ENCODE measurements around the gene FIBP. TPM values are rescaled to one million over a fixed set of nuclear protein-coding genes. Genes with fewer than 3 reads are reported as not detected.

The FIBP gene
- total and polyA plus RNA-seq, 2 donors from 2014 or later: 58.0 to 105 TPM

- no peak for FAIRE-seq
- Histone ChIP-seq H3K27me3 (ENCODE audit: control insufficient read depth, insufficient read depth, low read length) (peaks cover 17% of the 10 kb centered on the region), H3K9me3 (ENCODE audit: control insufficient read depth in 2 of 3, insufficient read depth in 1 of 3, low read length in 3 of 3) (no peaks in the 10 kb centered on the region), H3K4me1 (ENCODE audit: control insufficient read depth in 2 of 3, insufficient read depth in 2 of 3, low read depth in 1 of 3, low read length in 3 of 3) (peaks cover 0 to 6% (median 3%) of the 10 kb centered on the region in 3 donors), H3K9ac (ENCODE audit: low read length in 3 of 3) (no peak overlapping the region), H3K4me3 (ENCODE audit: low read length in 3 of 3) (peak overlapping the region in 1 of 3 donors; percentile 47), H3K27ac (ENCODE audit: low read depth in 2 of 2, low read length in 2 of 2) (no peak overlapping the region), H3K36me3 (ENCODE audit: control insufficient read depth in 2 of 3, insufficient read depth in 3 of 3, low read length in 3 of 3) (no peaks in the 10 kb centered on the region)
- no peak for DNase-seq
- intact Hi-C loops (cut with DNase I): no loop called here
- no peak for TF ChIP-seq CTCF (IDR thresholded peaks at IDR 0.05; ENCODE audit: borderline replicate concordance, extremely low read depth, insufficient read depth)
These were observed 12.6 kb upstream of the FIBP start for GRCh38 chr11:65900899-65901180.

GRCh38 chr11:65900125-65900898 is 12.0 kb upstream of the FIBP start, which contains the start of gene FOSL1:
FOSL1 (minus strand) TSS chr11:65900388; CDS start chr11:65900339, 49 bp downstream.
- H3K4me1 ChIP-seq (ENCODE audit: control insufficient read depth in 2 of 3, insufficient read depth in 2 of 3, low read depth in 1 of 3, low read length in 3 of 3): peaks cover 0 to 6% (median 3%) of the 10 kb centered on the region in 3 donors
- TF ChIP-seq CTCF (IDR thresholded peaks at IDR 0.05; ENCODE audit: borderline replicate concordance, extremely low read depth, insufficient read depth): no peak
- H3K9me3 ChIP-seq (ENCODE audit: control insufficient read depth in 2 of 3, insufficient read depth in 1 of 3, low read length in 3 of 3): no peaks in the 10 kb centered on the region
- DNase-seq (peak; percentile 73 to 96 (median 80)), FAIRE-seq (no peak)
- peak within 1 kb of the TSS in 1 of 3 donors; percentile 47 for H3K4me3 ChIP-seq (ENCODE audit: low read length in 3 of 3)
- peaks cover 17% of the 10 kb centered on the region for H3K27me3 ChIP-seq (ENCODE audit: control insufficient read depth, insufficient read depth, low read length)
- intact Hi-C loops (cut with DNase I): no loop called here
- H3K27ac ChIP-seq (ENCODE audit: low read depth in 2 of 2, low read length in 2 of 2): no peak within 1 kb of the TSS
- peak within 1 kb of the TSS in 1 of 3 donors; percentile 26 for H3K9ac ChIP-seq (ENCODE audit: low read length in 3 of 3)
- H3K36me3 ChIP-seq (ENCODE audit: control insufficient read depth in 2 of 3, insufficient read depth in 3 of 3, low read length in 3 of 3): no peaks in the 10 kb centered on the region

DNA sequence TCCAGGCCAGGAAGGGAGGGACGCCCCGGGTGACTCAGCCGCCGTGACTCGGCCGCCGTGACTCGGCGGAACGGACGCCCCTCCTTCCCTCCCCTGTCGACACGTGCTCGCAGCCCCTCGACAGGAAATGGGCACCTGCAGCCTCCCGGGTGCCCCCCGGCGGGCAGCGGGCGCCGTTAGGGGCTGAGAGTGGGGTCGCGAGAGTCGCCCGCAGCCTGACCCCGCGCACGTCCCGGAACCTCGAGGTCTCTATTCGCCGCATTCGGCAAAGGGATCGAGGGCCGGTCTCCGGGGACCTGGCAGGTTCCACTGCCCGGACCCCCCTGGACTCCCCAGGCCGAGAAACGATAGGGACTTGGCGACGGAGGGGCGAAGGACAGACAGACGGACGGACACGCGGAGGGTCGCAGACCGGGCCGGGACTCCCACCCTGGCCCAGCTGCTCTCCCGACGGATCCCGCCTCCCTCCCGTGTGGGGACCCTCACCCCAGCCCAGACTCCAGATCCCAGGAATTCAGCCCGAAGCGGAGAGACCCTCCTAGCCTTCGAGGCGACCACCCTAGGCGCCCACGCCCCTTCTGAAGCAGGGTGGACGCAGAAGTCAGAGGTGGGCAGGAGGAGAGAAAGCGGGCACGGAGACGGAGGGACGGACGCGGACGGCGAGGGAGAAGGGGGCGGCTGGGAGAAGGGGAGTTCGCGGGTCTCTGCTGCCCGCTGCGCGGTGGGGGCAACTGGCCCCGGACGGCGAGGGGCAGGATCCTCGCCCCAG is 11.3 kb upstream of the FIBP start:
- H3K4me3 ChIP-seq (ENCODE audit: low read length in 3 of 3): peak overlapping the region in 1 of 3 donors; percentile 47
- H3K9ac ChIP-seq (ENCODE audit: low read length in 3 of 3): peak overlapping the region in 1 of 3 donors; percentile 26
- H3K36me3 ChIP-seq (ENCODE audit: control insufficient read depth in 2 of 3, insufficient read depth in 3 of 3, low read length in 3 of 3): no peaks in the 10 kb centered on the region
- no peaks in the 10 kb centered on the region for H3K9me3 ChIP-seq (ENCODE audit: control insufficient read depth in 2 of 3, insufficient read depth in 1 of 3, low read length in 3 of 3)
- no peak overlapping the region for H3K27ac ChIP-seq (ENCODE audit: low read depth in 2 of 2, low read length in 2 of 2)
- intact Hi-C loops (cut with DNase I): no loop called here
- DNase-seq (peak in 4 of 5 donors; percentile 42 to 91 (median 56)), FAIRE-seq (no peak)
- H3K4me1 ChIP-seq (ENCODE audit: control insufficient read depth in 2 of 3, insufficient read depth in 2 of 3, low read depth in 1 of 3, low read length in 3 of 3): peaks cover 0 to 6% (median 3%) of the 10 kb centered on the region in 3 donors
- TF ChIP-seq CTCF (IDR thresholded peaks at IDR 0.05; ENCODE audit: borderline replicate concordance, extremely low read depth, insufficient read depth): no peak
- H3K27me3 ChIP-seq (ENCODE audit: control insufficient read depth, insufficient read depth, low read length): peaks cover 17% of the 10 kb centered on the region
